Heart left ventricle (tissue), 13 donors: Measurements from ENCODE around the gene CREBZF.

Source experiments
- CTCF ChIP-seq, 12 donors: fragments of 200-600 bp; sonication (generic) in 4 of 12; IDR thresholded peaks; one replicate each; pipeline versions ENCODE4 v1.5.0 to v1.8.0; 2018 to 2022; ENCODE audit warnings: antibody characterized with exemption in 12 of 12, mild to moderate bottlenecking in 5 of 12
- POLR2A ChIP-seq, 2 donors: fragments of 450-650 bp; IDR thresholded peaks; one replicate each; pipeline ENCODE4 v1.6.1; 2017; ENCODE audit warnings: antibody characterized with exemption in 2 of 2, mild to moderate bottlenecking in 2 of 2, moderate library complexity in 2 of 2
- donor health status: ischemic (EF 13 %, LVEDD 7.1; RV severe dilation, severe dysfunction).
- donor health status: DM: no; HTN: yes; CAD: no.
- donor health status: DM: no; HTN: no; CAD: no.
- donor health status: ischemic (EF 25% LVEDD 6.9; RV normal size, moderate dysfunction).
- donor health status: ischemic (EF 25% LVEDD 5.7; RV mildly dilated, moderate dysfunction).
- donor health status: ischemic (EF 35%, LVEDD 5.7; RV mildly dilated, moderate dysfunction).
- donor health status: nonischemic (EF 11% LVEDD 7.7; RV severe dilation, severe dysfunction).
- donor health status: DM: yes; HTN: yes; CAD: no.
- donor health status: PGD.
- donor health status: ischemic (EF 29% LVEDD 5.4; RV normal size, mild dysfunction).
- donor health status: nonischemic (EF 23%, LVEDD 6.1; RV moderate dilation, normal function).

- TF ChIP-seq POLR2A (IDR thresholded peaks at IDR 0.05) = no peak
- no peak for TF ChIP-seq CTCF (IDR thresholded peaks at IDR 0.05)
These were observed 804 bp upstream of the CREBZF start for GRCh38 chr11:85665733-85666132.
